HCT116 (cell line): ENCODE measurements around the gene DENND4C.

Experiments used
- CTCF ChIP-seq, 3 experiments: fragments of 200-600 bp in 1 of 3; sonication (generic) in 1 of 3; IDR thresholded peaks in 2 of 3; conservative IDR thresholded peaks in 1 of 3; 2 replicates each; pipeline ENCODE4 v1.5.1; 2012 to 2017; ENCODE audit warnings: low read depth in 2 of 3, low read length in 2 of 3, antibody characterized with exemption in 1 of 3, borderline replicate concordance in 1 of 3, control low read depth in 1 of 3, mild to moderate bottlenecking in 1 of 3, mixed read lengths in 1 of 3, mixed run types in 1 of 3, moderate library complexity in 1 of 3; ENCODE audit not compliant: insufficient read depth in 1 of 3
- EZH2 ChIP-seq: fragments of 200-600 bp; sonication (generic); IDR thresholded peaks from 2 replicates; pipeline ENCODE4 v1.6.1; 2017; ENCODE audit warnings: antibody characterized with exemption, mixed run types
- YY1 ChIP-seq: IDR thresholded peaks from 2 replicates; pipeline ENCODE4 v1.6.1; 2011; ENCODE audit warnings: low read length, low read depth, moderate library complexity, mild to moderate bottlenecking; ENCODE audit not compliant: insufficient replicate concordance; ENCODE audit errors: extremely low read depth
- ZNF274 ChIP-seq: fragments of 200-500 bp; sonication (Bioruptor generic); IDR thresholded peaks from 2 replicates; pipeline ENCODE4 v1.6.1; 2014; ENCODE audit warnings: mild to moderate bottlenecking, low read depth, low read length, inconsistent platforms

DNA sequence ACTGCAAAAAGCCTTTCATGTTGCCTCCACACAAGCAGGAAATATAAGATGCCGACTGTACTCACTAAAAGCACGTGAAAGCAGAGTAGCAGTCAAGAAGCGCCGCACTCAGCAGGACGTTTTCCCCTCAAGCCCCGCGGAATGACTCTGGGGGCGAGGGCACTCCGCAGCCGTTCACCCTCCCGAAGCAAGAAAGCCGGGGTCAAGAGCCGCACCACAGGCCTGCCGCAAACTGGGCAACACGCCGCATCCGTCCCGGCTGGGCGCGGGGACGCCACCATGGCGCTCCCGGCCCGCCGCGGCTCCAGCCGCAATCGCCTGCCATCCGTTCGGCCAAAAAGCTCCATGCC is 149.2 kb downstream of the DENND4C start:
- TF ChIP-seq YY1, result no peak
- TF ChIP-seq EZH2, result no peak
- no peak for TF ChIP-seq CTCF (IDR thresholded peaks at IDR 0.05 in 2 of 3, conservative IDR thresholded peaks at IDR 0.05 in 1 of 3; ENCODE audit: borderline replicate concordance in 1 of 3, insufficient read depth in 1 of 3, low read depth in 2 of 3, low read length in 2 of 3)
- no peak for TF ChIP-seq ZNF274
